ENCODE results near the gene ASPDH. TPM values are rescaled to one million over a fixed set of nuclear protein-coding genes. Genes with fewer than 3 reads are reported as not detected.
A peak's percentile ranks its signal among the peaks of the same experiment; 100 is the strongest.

Gene ASPDH
- total RNA-seq, 1 donor from 2014 or later, result not detected

- TF ChIP-seq CTCF (IDR thresholded peaks at IDR 0.05; ENCODE audit: partially characterized antibody, unreplicated experiment), result no peak
- Mint-ChIP-seq H3K36me3 (ENCODE audit: unreplicated experiment) (no peaks in the 10 kb centered on the region), H3K27me3 (ENCODE audit: unreplicated experiment) (peaks cover 2% of the 10 kb centered on the region), H3K27ac (ENCODE audit: unreplicated experiment) (peak overlapping the region; percentile 38), H3K9me3 (ENCODE audit: unreplicated experiment) (peaks cover 3% of the 10 kb centered on the region), H3K4me3 (ENCODE audit: unreplicated experiment) (no peak overlapping the region), H3K4me1 (ENCODE audit: low read depth, unreplicated experiment) (peaks cover 2% of the 10 kb centered on the region)
- DNase-seq, result peak; percentile 25
Observed at GRCh38 chr19:50501568-50502475, 11.9 kb downstream of the ASPDH start.

- H3K4me1 Mint-ChIP-seq (ENCODE audit: low read depth, unreplicated experiment), result peaks cover 2% of the 10 kb centered on the region
- no peak overlapping the region for H3K4me3 Mint-ChIP-seq (ENCODE audit: unreplicated experiment)
- peak overlapping the region; percentile 48 for H3K27ac Mint-ChIP-seq (ENCODE audit: unreplicated experiment)
- no peak for TF ChIP-seq CTCF (IDR thresholded peaks at IDR 0.05; ENCODE audit: partially characterized antibody, unreplicated experiment)
- DNase-seq, result peak; percentile 21
- H3K36me3 Mint-ChIP-seq (ENCODE audit: unreplicated experiment), result no peaks in the 10 kb centered on the region
- H3K9me3 Mint-ChIP-seq (ENCODE audit: unreplicated experiment), result peaks cover 3% of the 10 kb centered on the region
- peaks cover 2% of the 10 kb centered on the region for H3K27me3 Mint-ChIP-seq (ENCODE audit: unreplicated experiment)
Observed at GRCh38 chr19:50501186-50501567, 12.5 kb downstream of the ASPDH start.

GRCh38 chr19:50500753-50501151 lies 13.0 kb downstream of the ASPDH start:
- TF ChIP-seq CTCF (IDR thresholded peaks at IDR 0.05; ENCODE audit: partially characterized antibody, unreplicated experiment), result no peak
- peak; percentile 32 for DNase-seq
- Mint-ChIP-seq H3K4me3 (ENCODE audit: unreplicated experiment) (no peak overlapping the region), H3K4me1 (ENCODE audit: low read depth, unreplicated experiment) (peaks cover 2% of the 10 kb centered on the region), H3K36me3 (ENCODE audit: unreplicated experiment) (no peaks in the 10 kb centered on the region), H3K27me3 (ENCODE audit: unreplicated experiment) (peaks cover 2% of the 10 kb centered on the region), H3K9me3 (ENCODE audit: unreplicated experiment) (peaks cover 3% of the 10 kb centered on the region), H3K27ac (ENCODE audit: unreplicated experiment) (peak overlapping the region; percentile 48)

- Mint-ChIP-seq H3K9me3 (ENCODE audit: unreplicated experiment) (peaks cover 3% of the 10 kb centered on the region), H3K27ac (ENCODE audit: unreplicated experiment) (no peak overlapping the region), H3K4me1 (ENCODE audit: low read depth, unreplicated experiment) (peaks cover 2% of the 10 kb centered on the region), H3K36me3 (ENCODE audit: unreplicated experiment) (no peaks in the 10 kb centered on the region), H3K4me3 (ENCODE audit: unreplicated experiment) (peak overlapping the region; percentile 57), H3K27me3 (ENCODE audit: unreplicated experiment) (peaks cover 2% of the 10 kb centered on the region)
- peak; percentile 59 for DNase-seq
- no peak for TF ChIP-seq CTCF (IDR thresholded peaks at IDR 0.05; ENCODE audit: partially characterized antibody, unreplicated experiment)
Observed at GRCh38 chr19:50500060-50500752, 13.5 kb downstream of the ASPDH start.
